GM21786 (cell line): ENCODE results near the gene THSD4.
"Not testable (repeated sequence)": the region's sequence is repeated elsewhere in the genome, so short reads cannot be mapped to it uniquely, and the experiment has no call there.

Experiments
- ATAC-seq: cut with Tn5 transposase; IDR thresholded peaks from one replicate; pipeline ENCODE4 v1.9.1; 2021; ENCODE audit not compliant: unreplicated experiment

Gene THSD4

DNA sequence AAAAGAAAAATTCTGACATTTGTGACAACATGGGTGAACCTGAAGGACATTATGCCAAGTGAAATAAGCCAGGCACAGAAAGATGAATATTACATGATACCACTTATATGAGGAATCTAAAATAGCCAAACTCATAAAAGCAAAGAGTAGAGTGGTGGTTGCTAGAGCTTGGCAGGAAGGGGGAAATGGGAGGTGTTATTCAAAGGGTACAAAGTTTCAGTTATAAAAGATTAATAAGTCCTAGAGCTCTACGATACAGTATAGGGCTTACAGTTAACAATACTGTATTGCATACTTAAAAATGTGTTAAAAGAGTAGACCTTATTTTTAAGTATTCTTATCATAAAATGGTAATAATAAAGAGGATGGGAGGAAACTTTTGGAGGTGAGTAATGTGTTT, 583.5 kb downstream of the THSD4 start:
- ATAC-seq = no peak

DNA sequence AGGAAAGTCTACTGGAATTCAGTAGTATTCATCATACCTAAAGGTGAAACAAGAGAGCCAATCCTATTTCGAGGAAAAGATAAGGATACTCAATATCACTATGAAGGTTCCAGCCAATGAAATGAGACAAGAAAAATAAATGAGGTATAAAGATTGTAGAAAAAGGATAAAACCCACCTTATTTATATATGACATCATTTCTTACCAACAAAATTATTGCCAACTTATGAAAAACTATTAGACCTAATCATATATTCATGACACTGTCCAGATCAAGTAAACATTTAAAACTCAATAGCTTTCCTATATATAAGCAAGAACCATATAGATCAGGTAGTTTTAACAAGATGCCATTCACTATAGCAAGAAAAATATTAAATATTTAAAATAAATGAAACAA, 584.7 kb downstream of the THSD4 start:
- no peak for ATAC-seq

DNA sequence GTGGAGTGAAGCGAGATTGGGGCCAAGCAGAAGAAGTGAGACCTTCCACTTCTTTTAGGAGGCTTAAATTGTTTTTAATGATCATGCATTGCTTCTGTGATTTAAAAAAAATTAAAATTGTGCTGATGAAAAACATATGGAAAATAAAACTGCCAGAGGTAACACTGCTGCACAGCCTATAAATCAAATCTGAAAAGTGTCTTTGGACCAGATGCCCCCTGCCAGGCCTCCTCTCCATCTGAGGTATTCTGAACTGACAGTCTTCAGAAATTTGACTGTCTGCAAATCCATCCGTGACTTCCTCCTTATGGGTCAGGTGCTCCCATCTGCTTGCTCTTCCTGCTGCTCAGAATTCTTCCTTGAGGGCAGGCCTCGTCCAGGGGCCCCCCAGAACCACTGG, 586.5 kb downstream of the THSD4 start:
- no peak for ATAC-seq

DNA sequence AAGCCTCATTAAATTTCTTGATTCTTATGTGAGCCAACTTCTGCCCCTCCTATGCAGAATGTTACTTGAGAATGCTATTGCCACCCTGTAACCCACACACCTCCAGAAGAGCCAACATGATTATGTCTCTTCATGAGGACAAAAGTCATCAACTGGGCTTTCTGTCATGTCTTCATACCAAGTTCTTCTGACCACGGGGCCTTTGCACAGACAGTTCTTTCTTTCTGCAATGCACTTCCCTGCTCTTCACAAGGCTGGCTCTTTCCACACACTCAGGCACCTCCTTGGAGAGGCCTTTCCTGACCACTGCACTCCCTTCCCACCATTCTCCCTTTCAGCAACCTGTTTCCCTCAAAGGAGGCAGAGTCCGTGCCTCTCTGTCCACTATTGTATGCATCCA, 587.2 kb downstream of the THSD4 start:
- ATAC-seq = no peak

DNA sequence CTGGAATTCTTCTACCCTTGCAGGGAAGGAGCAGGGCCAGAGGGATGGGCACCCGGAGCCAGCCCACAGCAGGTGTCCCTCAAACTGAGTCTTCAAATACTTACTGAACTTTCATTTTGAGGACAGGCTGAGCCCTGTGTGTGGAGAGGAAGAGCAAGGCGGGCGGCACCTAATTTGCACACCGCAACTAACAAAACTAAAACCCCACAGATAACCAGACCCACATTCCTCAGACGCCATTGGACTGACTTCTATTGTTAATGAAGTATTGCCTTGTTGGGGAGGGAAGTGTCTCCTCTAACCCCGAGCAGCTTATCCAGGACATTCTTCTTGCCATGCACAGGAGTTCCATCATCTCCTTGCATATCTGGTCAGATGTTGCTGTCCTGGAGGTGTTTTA, 589.9 kb downstream of the THSD4 start:
- no peak for ATAC-seq

DNA sequence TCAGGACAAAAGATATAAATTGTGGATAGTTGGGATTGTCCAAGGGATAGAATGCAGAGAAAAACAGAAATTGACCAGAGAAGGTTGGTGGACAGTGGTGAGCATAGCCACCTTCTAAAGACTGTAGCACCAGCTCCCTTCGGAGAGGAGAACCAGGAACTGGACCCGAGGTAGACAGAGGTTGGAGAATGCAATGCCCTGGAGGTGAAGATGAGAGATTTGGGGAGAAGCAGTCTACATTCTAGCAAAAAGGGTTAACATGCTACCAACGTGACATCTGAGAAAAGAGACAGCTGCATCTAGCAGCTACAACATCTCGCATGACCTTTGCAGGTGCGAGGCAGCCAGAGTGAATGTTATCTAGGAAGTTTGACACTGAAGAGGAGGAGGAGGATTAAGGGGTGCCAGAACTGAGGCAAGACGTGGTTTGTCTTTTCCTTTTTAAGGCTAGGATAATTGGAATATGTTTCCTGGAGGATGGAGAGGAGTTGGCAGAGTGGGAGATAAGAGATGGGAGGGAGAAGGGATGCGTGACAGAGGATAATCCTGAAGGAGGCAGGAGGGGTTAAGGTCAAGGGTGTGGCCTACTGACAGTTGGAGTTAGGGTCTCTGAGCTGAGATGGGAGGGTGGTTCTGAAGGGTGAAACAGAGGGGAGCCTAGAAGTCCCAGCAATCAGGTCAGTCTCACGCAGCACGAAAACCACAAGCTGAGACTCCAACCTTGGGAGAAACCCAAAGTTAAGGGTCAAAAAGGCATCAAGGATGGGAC, 591.4 kb downstream of the THSD4 start:
- no peak for ATAC-seq

DNA sequence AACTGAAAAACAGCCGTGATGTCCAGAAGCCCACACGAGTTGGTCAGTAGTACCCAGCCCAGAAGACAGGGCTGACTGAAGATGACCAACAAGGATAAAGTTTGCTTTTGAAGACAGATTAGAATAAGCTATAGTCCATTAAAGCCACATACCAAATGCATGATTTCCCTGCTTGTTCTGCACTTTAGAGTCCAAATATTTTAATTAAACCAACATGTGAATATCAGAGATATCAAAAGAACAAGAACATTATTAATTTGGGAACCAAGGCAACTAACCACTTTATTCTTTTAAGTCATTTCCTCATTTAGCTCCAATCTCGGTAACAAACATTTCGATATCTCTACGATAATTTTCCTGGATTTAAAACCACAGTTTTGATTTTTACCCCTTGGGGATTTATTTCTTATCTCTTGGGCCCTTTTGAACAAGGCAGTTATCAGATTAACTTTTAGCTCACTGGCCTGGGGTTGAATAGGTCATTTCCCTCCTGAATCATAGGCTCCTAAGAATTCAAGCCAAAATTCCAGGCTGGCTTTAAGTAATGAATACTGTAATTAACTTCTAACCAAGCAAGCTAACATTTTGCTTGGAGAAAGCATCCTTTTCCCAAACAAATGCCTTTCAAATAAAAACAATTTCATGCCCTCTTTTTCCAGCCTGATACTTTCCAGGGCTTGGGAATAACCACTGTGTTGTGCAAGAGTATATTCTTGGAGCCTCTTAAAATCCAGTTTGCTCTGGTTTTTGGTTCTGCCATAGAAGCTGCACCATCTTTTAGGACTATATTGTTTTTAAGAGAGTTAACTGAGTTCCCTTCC, 592.2 kb downstream of the THSD4 start:
- no peak for ATAC-seq

DNA sequence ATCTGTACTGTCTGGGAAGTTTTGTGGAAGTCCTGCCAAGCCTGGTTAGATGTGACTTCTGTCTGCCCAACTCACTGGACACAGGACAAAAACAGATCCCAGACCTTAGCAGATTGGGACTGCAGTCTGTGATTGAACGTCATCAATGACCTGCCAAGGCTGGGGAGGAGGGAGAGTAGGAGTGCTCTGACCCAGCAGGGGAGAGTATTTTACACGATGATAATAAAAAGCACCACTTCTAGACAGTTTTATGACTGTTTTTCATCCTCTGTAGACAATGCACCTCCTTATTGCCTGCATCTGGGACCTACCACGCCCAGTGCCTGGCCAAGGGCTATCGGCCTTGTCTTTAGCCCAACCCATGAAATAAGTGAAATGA, 592.8 kb downstream of the THSD4 start:
- ATAC-seq = no peak

DNA sequence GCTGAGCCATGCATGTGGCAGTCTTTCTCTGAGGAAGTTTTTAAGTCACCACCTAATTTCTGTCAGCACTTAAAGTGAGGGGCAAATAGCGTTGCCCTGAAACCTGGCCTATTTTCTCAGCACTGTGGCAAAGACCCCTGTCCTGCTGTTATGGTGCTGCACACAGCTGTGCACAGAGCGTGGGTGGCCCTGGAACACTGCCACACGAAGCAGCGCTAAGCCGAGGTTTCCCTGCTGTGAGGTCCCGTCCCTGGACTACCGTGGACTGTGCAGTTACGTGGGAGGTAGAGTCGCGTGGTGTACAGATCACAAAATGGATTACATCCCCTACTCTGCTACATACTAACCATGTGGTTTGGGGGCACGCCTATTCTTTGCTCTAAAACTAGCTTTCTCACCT, 593.5 kb downstream of the THSD4 start:
- no peak for ATAC-seq

DNA sequence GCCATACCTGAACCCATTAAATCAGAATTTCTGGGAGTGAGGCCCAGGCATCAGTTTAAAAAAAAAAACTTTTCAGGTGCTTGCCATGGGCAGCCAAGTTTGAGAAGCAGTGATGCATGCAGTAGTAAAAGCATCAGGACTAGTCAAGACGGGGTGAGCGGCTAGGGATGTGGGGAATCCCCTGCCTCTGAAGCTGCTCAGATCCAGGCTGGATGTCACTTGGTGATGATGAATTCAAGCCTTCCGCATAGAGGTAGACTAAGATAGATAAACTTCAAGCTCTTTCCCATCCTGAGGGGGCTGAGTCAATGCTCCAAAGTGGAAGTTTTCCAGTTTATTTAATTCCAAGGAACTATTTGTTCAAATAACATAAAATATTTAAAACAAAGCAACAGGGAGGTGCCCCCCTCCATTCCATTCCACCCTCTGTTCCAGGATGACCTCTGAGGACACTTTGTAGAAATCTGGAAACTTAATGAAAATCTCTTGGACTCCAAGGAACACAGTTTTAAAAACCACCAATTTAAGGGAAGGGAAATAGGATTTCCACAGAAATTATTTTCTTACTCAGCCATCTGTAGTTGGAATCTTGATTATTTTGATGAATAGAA, 594.6 kb downstream of the THSD4 start:
- no peak for ATAC-seq

DNA sequence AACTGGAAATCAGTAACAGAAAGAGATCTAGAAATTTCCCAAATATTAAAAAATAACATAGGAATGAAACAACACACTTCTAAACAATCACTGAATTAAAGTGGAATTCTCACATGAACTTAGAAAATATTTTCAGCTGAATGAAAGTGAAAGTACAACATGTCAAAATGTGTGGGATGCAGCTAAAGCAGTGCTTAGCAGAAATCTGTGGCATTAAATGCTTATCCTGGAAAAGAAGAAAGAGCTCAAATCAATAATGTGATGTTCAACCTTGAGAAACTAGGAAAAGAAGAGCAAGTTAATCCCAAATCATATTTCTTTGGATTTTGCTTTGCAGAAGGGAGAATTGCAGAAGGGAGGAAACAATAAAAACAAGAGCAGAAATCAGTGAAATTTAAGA, 596.9 kb downstream of the THSD4 start:
- ATAC-seq = no peak

DNA sequence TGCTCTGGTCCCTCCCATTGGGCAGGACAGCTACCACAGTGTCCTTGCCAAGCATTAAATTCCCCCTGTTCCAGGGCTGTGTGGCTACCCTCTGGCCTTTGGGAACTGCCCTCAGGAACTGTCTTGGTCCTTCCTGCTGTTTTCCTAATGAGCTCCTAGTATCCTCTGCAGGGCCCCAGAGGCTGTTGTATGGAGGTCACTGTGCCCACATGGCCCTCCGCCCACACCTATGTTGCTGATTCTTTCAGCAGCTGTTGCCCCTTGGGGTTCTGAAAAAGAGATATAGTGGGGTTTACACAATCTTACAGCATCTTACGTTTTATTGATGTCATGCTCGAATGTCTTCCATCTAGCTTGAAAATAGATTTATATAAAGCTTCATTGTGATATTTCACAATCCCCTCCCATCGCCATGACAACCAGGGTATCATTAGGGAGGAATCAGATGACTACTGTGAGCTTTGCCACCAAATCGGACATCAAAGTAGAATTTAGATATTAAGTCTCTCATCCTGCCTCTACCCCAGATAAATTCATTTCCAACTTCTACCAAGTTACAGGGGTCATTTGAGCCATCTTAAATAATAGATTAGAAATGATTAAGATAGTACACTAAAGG, 598.0 kb downstream of the THSD4 start:
- no peak for ATAC-seq

DNA sequence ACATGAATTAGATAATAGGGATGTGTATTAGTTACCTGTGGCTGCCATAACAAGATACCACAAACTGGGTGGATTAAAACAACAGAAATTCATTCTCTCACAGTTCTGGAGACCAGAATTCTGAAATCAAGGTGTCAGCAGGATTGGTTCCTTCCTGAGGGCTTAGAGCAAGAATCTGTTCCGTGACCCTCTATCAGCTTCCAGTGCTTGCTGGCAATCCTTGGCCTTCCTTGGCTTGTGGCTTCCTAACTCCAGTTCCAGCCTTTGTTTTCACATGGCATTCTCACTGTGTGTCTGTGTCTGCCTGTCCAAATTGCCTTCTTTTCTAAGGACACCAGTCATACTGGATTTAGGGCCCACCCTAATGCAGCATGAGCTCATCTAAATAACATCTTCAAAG, 600.6 kb downstream of the THSD4 start:
- no peak for ATAC-seq

DNA sequence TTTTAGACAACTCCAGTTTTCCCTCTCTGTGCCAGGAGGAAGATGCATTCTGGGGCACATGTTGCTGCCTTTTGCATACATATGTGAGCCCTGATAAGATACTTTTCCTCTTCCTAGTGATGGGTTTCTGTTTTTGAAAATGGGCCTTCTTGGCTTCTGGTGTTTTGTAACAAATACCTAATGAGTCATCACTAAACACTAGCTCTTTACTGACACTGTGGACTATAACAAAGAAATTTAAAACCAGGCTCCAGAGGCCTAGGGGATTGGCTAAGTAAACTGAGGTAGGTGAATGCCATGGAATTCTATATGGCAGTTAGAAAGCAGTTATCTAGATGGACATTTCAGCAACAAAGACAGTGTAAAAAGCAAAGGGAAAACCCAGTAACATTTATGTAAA, 601.7 kb downstream of the THSD4 start:
- ATAC-seq = no peak

DNA sequence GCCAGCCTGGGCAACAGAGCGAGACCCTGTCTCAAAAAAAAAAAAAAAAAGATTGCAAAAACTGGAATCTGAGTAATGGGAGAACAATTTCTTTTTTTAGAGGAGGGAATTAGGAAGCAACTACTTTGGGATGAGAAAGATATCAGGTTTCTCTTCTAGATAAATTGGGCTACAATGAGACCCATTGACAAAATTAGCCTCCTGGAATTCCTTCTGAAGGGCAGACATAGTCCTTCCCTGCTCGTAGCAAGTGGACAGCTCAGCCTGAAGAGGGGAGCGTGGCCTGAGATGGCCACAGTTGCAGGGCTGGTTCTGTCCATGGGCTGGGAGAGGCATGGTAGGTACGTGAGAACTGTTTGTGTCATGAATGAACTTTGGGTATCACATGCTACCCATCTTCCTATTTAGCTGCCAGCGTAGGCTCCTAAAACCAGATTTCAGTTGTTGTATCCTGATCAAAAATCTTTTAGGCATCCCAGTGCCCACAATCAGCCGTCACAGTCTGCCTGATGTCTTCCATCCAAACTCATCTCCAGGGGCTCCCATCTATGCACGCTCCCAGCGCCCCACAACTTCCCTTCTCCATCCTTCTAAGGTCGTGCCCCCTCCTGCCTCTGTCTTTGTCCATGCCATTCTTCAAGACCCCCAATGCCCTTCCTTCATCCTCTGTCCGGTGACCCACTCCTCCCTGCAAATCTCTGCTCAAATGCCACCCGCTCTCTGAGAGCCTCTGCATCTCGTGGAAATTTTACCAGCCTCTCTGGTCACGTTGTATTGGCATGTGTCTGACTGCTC, 603.0 kb downstream of the THSD4 start:
- ATAC-seq = no peak

DNA sequence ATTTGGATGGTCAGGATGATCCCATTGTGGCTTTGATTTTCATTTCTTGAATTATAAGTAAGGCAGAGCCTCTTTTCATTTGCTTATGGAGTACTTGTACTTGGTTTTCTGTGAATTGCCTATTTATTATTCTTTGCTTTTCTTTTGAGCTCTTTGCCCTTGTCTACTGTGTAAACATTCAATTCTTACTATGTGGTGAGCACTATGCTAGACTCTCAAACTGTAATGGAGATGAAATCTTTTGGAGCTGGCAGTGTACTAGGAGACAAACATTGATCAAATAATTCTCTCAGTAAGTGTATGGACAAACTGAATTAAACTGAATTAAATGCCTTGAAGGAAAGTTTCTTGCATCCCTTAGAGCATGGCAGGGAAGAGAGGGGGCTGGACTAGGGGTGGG, 608.1 kb downstream of the THSD4 start:
- ATAC-seq = no peak

DNA sequence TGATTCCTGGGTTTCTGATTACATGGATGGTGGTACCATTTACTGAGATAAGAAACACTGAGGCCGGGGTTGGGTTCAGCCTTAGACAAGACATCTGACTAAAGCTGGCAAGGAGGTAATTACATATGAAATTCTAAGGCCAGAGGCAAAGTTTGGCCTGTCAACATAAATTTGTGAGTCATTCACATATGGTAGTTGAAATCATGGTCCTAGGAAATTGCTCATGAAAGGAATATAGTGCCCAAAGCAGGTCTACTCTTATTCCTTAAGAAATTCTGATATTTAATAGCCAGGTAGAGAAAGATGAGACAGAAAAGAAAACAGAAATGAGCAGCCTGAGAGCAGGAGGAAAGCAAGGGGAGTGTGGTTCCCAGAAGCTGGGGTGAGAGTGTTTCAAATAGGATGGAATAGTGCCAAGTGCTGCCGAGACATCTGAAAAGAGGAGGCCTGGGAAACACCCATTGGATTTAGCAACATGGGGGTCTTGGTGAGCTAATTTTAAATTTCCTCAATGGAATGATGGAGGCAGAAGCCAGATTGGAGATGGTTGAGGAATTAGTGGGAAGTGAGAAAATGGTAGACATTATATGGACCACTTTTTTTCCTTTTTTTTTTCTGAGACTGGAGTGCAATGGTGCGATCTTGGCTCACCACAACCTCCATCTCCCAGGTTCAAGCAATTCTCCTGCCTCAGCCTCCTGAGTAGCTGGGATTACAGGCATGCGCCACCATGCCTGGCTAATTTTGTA, 610.1 kb downstream of the THSD4 start:
- not testable (repeated sequence) for ATAC-seq

DNA sequence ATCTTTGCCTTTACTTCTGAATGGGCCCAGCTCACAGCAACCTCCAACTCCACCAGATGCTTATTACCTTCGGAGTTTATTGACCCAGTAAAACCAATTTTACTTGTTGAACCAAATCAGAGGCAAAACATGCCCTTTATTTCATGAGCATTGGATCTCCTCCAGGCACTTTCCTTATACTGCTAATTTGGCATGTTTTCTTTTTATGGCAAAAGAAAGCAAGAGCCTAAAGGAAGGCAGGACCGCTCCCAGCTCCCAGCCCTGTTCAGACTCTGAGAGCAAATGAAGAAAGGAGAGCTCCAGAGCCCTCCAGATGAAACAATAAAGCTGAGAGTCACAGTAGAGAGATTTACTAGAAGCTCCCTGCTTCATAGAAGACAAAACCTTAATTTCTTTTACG, 613.6 kb downstream of the THSD4 start:
- no peak for ATAC-seq

DNA sequence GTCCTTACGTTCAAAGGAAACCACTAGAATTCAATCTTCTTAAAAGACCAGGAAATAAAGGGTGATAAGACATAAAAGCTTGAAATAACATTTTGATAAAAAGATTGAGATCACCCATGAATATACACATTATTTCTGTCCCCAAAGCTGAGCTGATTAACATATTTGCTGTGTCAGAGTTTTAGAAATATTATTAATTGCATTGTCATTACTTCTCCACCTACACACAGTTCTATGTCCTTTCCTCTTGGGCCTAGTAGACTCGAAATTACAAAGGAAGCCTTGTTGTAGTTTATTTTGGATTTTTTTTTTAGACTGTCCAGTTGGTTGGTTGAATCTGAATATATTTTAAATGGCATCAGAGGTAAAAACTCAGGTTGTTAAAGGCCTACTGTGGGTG, 614.0 kb downstream of the THSD4 start:
- no peak for ATAC-seq
